T follicular helper cell (primary cell): ENCODE results near the gene PAXX.

Source experiments
- DNase-seq: peaks from one replicate; pipeline ENCODE4 v3.0.0-alpha.2; 2020; ENCODE audit warnings: low read depth

The PAXX gene

GRCh38 chr9:137018761-137019559 is 26.7 kb downstream of the PAXX start:
- DNase-seq, result no peak

DNA sequence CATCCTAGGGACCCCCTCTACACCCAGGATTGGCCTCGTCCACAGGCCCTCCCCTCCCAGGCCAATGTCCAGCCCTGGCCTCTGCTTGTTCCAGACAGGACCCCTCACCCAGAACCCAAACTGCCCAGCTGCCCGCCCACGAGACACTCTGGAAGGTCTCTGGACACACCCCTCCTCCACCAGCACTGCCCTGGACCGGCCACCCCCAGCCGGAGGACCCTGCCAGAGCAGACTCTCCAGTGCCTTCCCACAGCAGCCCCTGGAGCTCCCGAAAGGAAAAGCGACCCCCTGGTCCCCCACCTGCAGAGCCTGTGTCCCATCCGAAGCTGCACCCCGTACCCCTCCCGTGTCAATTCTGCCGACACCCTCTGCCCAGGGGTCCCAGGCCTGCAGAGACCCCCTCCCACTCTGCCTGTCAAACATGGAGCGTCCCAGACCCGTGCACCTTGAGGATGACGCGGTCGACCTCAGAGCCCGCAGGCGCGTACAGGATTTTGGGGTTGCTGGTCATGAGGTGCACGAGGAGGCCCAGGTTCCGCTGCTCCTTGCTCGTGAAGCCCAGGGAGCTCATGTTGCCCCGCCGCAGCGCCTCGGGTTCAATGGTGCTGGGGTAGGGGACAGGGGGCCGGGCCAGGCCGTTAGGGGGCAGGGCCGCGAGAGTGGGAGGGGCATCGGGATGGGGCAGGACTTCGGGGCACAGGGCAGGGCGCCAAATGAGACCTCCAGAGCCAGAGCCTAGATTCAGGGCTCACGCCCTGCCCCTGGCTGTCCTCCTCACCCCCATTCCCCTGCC is 27.9 kb downstream of the PAXX start:
- no peak for DNase-seq

- DNase-seq, result no peak
Observed at GRCh38 chr9:137020771-137021567, 28.7 kb downstream of the PAXX start.

DNA sequence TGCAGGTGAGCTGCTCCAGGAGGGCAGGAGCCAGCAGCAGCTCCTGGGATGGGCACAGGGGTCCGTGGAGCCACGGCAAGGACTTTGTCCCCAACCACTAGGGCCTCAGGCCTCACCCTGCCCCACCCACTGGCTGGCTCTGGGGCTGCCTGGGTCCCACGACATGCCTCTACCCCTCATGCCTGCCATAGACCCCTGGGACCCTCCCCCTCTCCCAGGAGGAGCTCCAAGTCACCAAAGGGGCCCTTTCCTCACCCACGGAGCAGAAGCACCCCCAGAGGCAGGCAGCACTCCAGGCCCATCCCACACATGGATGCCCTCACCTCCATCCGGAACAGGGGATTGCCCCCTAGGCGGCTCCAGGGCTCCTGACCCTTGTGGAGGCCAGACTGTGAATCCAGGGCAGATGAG is 29.4 kb downstream of the PAXX start:
- DNase-seq, result no peak

DNA sequence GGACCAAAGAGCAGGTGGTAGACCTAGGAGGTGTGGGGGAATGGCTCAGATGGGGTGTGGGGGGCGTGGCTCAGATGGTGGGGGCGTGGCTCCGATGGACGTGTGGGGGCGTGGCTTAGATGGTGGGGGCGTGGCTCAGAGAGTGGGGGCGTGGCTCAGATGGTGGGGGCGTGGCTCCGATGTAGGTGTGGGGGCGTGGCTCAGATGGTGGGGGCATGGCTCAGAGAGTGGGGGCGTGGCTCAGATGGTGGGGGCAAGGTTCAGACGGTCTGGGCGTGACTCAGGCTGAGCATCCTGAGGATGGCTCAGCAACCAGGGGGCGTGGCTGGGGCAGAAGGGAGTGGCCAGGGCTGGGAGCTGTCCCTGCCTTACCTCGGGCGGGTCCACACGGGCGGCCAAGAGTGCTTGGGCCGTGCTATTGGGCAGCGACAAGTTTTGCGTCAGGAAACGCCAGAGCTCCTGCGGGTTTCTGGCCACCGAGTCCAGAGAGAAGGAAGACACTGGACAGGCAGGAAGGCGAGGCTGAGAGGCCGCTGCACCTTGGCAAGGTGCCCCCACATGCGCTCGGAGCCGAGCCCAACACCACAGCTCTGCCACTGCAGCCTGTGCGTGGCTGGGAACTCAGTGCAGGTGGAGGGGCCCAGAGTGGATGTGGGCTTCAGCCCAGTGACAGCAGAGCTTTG is 29.9 kb downstream of the PAXX start:
- DNase-seq, result peak; percentile 53

GRCh38 chr9:137022662-137023008 is 30.4 kb downstream of the PAXX start:
- DNase-seq, result no peak

- no peak for DNase-seq
Observed at GRCh38 chr9:137023157-137023556, 30.9 kb downstream of the PAXX start.

DNA sequence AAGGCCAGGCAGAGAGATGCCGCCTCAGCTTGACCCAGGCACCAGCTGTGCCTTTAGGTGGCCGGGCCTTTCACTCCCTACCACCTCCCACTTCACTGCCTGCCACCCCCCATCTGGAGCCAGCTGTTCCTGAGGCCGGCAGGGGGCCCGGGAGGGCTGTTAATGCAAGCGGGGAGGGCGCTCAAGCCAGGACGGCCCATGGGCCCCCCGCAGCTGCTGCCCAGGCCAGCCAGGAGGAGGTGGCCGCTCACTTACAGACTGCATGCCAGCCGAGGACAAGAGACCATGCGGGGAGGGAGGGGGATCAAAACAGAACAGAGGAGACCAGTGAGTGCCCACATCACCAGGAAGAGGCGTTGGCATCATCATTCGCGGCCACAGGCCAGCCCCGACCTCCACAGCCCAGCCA is 31.4 kb downstream of the PAXX start:
- no peak for DNase-seq

DNA sequence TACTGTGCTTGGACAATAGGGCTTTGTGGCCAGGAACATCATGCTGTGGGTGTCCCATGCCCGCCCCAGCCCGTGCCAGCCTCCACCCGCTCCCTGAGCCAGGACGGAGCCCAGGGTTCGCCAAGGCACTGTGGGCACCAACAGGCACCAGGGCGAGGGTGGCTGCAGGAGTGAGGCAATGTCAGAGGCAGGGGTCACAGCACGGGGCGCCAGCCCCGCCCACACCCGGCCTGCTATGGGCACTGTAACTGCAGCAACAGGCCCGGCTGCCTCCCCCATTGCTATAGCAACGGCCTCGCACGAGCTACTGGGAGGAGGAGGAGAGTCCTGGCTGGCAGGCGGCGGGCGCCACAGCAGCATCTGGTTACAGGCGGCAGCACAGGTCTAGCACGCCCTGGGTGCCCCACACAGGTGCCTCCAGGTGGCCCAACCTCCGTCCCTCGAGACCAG is 33.3 kb downstream of the PAXX start:
- no peak for DNase-seq

GRCh38 chr9:137026384-137026783 is 34.2 kb downstream of the PAXX start:
- no peak for DNase-seq

DNA sequence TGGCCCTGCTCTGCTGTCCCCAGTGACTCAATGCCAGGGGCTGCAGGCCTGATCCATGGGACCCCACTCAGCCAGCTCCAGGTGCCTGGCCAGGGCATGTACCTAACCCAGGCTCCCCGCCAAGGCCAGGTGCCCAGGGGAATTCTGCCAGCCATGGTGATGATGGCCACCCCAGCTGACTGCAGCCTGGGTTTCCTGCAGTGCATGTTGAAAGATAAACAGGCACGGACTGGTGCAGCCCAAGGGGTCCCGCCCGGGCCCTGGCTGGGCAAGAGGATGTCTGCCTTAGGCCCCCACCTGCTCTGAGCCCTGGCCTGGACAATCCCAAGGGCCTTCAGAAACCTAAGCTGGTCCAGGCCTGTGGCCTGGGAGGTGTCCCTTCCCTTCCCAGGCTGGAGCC is 34.6 kb downstream of the PAXX start:
- DNase-seq, result no peak

- DNase-seq, result no peak
Observed at GRCh38 chr9:137027369-137028262, 35.4 kb downstream of the PAXX start, which contains the start of gene ABCA2. Gene ABCA2 (minus strand): TSS chr9:137028237. CDS start chr9:137028140, 97 bp downstream.

- peak; percentile 50 for DNase-seq
Observed at GRCh38 chr9:137028263-137029057, 36.2 kb downstream of the PAXX start.

DNA sequence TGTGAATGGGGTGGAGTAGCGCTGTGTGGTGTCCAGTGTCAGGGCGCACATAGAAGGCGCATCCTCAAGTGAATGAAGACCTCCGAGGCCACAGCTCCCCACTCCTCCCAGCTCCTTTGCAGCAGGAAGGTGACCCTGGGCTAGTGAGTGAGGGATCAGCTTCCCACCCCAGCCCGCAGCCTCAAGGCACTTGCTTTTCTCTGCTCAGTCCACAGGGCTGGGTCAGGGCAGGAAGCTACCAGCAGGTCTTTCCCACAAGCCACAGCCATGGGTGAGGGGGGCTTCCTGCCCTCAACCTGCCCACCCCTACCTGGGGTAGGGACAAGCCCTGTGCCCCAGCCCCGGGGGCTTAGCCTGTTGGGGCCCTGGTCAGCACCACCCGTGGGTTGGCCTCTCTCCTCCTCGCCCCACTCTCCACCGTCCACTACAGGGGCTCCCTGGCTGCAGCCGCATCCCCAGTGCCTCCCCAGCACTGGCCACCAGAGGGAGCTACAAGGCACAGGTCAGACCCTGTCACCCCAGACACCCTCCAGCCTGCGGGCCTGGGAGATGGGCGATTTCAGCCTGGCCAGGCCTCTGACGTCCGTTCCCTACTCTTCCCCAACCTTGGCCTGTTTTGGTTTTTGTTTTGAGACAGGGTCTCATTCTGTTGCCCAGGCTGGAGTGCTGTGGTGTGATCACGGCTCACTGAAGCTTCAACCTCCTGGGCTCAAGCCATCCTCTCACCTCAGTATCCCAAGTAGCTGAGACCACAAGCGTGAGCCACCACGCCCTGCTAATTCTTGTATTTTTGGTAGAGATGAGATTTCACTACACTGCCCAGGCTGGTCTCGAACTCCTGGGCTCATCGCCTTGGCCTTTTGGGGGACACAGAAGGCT is 37.1 kb downstream of the PAXX start:
- peak; percentile 56 for DNase-seq

GRCh38 chr9:137030006-137030405 is 37.8 kb downstream of the PAXX start:
- DNase-seq, result no peak

GRCh38 chr9:137030538-137031527 is 38.6 kb downstream of the PAXX start:
- no peak for DNase-seq

DNA sequence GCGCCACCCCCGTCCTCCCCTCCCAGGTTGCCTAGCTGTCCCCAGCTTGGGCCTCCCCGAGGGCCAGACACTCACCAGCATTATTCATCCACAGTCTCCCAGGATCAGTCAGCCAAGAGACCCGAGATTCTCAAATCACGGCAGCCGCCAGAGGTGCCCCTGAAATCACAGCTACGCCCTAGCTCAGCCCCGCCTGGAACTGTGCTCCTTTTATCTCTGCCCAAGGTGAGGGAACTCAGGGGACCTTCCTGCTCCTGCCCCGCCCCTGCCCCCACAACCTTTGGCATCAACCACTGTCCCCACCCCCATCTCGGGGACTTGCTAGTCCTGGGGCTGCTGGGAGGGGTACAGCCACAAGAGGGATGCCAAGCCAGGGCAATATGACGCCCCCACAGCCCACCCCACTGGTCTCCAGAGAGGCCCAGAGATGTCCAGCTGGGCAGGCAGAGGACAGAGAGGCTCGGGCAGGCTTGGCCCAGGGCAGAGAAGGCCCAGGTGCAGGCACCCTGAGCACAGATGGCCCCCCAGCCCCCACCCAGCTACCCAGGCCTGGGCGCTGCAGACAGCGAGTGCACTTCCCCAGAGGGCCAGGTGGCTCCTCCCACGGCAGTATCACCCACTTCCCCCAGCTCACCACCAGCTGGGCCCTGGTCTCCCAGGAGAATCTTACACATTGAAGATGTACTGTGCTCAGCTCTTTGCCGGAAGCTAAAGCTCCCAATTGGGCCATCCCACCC is 39.9 kb downstream of the PAXX start, which contains the start of gene FUT7:
Gene FUT7, minus strand, starts transcription at position 185 of the 737 bp plus-strand sequence. Its CDS starts 97 bp downstream, at position 88.
- no peak for DNase-seq
